OCI-LY7 (cell line): Measurements from ENCODE around the gene FYN. TPM values are rescaled to one million over a fixed set of nuclear protein-coding genes. Genes with fewer than 3 reads are reported as not detected.

Experiments used
- BruUV-seq: library from RNA; stranded (reverse); fragments of 400-500 nt; replicated peaks from 2 replicates; lab custom pipeline; 2021; lab: Mats Ljungman, UMichigan
- CTCF ChIA-PET: fragments of 300-600 bp; sonication (Branson Sonifier 250); formaldehyde crosslinking; loops from one replicate; lab custom pipeline; 2022; ENCODE audit warnings: antibody characterized with exemption; ENCODE audit not compliant: unreplicated experiment; lab: Charles Lee
- POLR2A ChIA-PET: fragments of 300-600 bp; sonication (Branson Sonifier 250); formaldehyde crosslinking; loops from one replicate; lab custom pipeline; 2022; ENCODE audit warnings: antibody characterized with exemption; lab: Charles Lee
- DNase-seq: peaks from one replicate; pipeline ENCODE4 v3.0.0-alpha.2; 2015; ENCODE audit warnings: low spot score
- H2AFZ ChIP-seq: fragments of 200-600 bp; sonication (generic), shearing (Covaris generic); 2 replicates; pipeline ENCODE4 v1.6.1; 2014; ENCODE audit warnings: mild to moderate bottlenecking, antibody characterized with exemption, low read length, moderate library complexity
- H3K27ac ChIP-seq: fragments of 200-600 bp; sonication (generic); 2 replicates; pipeline ENCODE4 v1.5.1; 2014; ENCODE audit warnings: mixed run types, low read depth, mild to moderate bottlenecking, moderate library complexity, low read length, inconsistent platforms; ENCODE audit not compliant: poor library complexity, severe bottlenecking
- H3K36me3 ChIP-seq: fragments of 200-600 bp; sonication (generic); 2 replicates; pipeline ENCODE4 v1.6.1; 2014; ENCODE audit warnings: mild to moderate bottlenecking, antibody characterized with exemption, low read length, moderate library complexity, mixed read lengths; ENCODE audit not compliant: insufficient read depth
- H3K4me1 ChIP-seq: fragments of 200-600 bp; sonication (generic); 2 replicates; pipeline ENCODE4 v1.5.1; 2014; ENCODE audit warnings: mild to moderate bottlenecking, low read length; ENCODE audit not compliant: insufficient read depth, poor library complexity, severe bottlenecking
- H3K4me2 ChIP-seq: fragments of 200-600 bp; sonication (generic); 2 replicates; pipeline ENCODE4 v1.6.1; 2014; ENCODE audit warnings: mild to moderate bottlenecking, low read length
- H3K4me3 ChIP-seq: fragments of 200-600 bp; sonication (generic); 2 replicates; pipeline ENCODE4 v1.5.1; 2014; ENCODE audit warnings: mild to moderate bottlenecking, low read depth, low read length; ENCODE audit not compliant: poor library complexity, severe bottlenecking
- H3K79me2 ChIP-seq: fragments of 200-600 bp; sonication (generic); 2 replicates; pipeline ENCODE4 v1.6.1; 2016; ENCODE audit warnings: low read depth, mild to moderate bottlenecking, low read length, moderate library complexity, mixed read lengths; ENCODE audit not compliant: insufficient read depth
- H3K9me2 ChIP-seq: fragments of 200-600 bp; sonication (generic); 2 replicates; pipeline ENCODE4 v1.6.1; 2016; ENCODE audit warnings: mild to moderate bottlenecking, low read length, mixed read lengths; ENCODE audit not compliant: insufficient read depth
- H3K9me3 ChIP-seq: fragments of 200-600 bp; sonication (generic); 2 replicates; pipeline ENCODE4 v1.6.1; 2014; ENCODE audit warnings: mild to moderate bottlenecking, mixed run types, low read length, mixed read lengths
- H4K20me1 ChIP-seq: fragments of 200-600 bp; sonication (generic); 2 replicates; pipeline ENCODE4 v1.6.1; 2014; ENCODE audit warnings: mild to moderate bottlenecking, antibody characterized with exemption, low read length, moderate library complexity, mixed read lengths; ENCODE audit not compliant: insufficient read depth
- CTCF ChIP-seq: fragments of 200-600 bp; sonication (generic); conservative IDR thresholded peaks from 2 replicates; pipeline ENCODE4 v1.5.1; 2014; ENCODE audit warnings: mild to moderate bottlenecking, antibody characterized with exemption, low read length, moderate library complexity, mixed read lengths
- EZH2phosphoT487 ChIP-seq: fragments of 200-600 bp; sonication (generic); IDR thresholded peaks from 2 replicates; pipeline ENCODE4 v1.6.1; 2018; ENCODE audit warnings: low read depth, borderline replicate concordance, mild to moderate bottlenecking, mixed run types, antibody characterized with exemption, low read length, moderate library complexity, mixed read lengths
- intact Hi-C: fragments of 100-400 bp; cut with micrococcal nuclease; formaldehyde crosslinking; loops from one replicate; pipeline ENCODE4 v1.10.0; 2022; ENCODE audit not compliant: unreplicated experiment
- total RNA-seq, 2 experiments: library from RNA; depleted of rRNA in 1 of 2; stranded (reverse); fragments of >200 nt in 1 of 2; shearing (Covaris generic) in 1 of 2; gene quantifications; 2 replicates each; pipeline ENCODE4 v1.2.3, GENCODE V29; 2014 to 2022

The FYN gene
- total RNA-seq, 2 experiments from 2014 or later: 57.3 to 92.9 TPM

GRCh38 chr6:111819458-111819857, 53.8 kb downstream of the FYN start:
- Histone ChIP-seq H3K79me2 (no peaks in the 10 kb centered on the region), H3K4me1 (peaks cover 6% of the 10 kb centered on the region), H3K36me3 (no peaks in the 10 kb centered on the region), H3K4me3 (no peak overlapping the region), H3K4me2 (no peak overlapping the region), H3K9me2 (no peaks in the 10 kb centered on the region), H4K20me1 (peaks cover 4% of the 10 kb centered on the region; the same call in 1 of the 2 replicates), H2AFZ (no peak overlapping the region), H3K27ac (no peak overlapping the region), H3K9me3 (peaks cover 7% of the 10 kb centered on the region; the same call in 1 of the 2 replicates)
- POLR2A ChIA-PET: interaction anchor here (1.5 to 1.8 kb wide), 2 partner anchors 13 to 34 kb away, joined by 4 read pairs; no protein-coding TSS in a partner anchor
- intact Hi-C loops: no loop called here
- CTCF ChIA-PET: no interaction called here
- BruUV-seq: no TSS peak
- TF ChIP-seq CTCF (no peak), EZH2phosphoT487 (no peak)
- no peak for DNase-seq

GRCh38 chr6:111818539-111819226, 54.6 kb downstream of the FYN start:
- DNase-seq: no peak
- peaks cover 2% of the 10 kb centered on the region for H3K4me1 ChIP-seq
- no TSS peak for BruUV-seq

GRCh38 chr6:111817451-111818120, 55.7 kb downstream of the FYN start:
- POLR2A ChIA-PET: interaction anchor here (0.7 to 1.8 kb wide), 6 partner anchors 11 to 110 kb away, joined by 3 to 5 read pairs (median 4); no protein-coding TSS in a partner anchor
- H3K9me3 ChIP-seq: peaks cover 7% of the 10 kb centered on the region; the same call in 1 of the 2 replicates
- H2AFZ ChIP-seq: no peak overlapping the region
- TF ChIP-seq CTCF: no peak
- no peak for TF ChIP-seq EZH2phosphoT487
- BruUV-seq: no TSS peak
- CTCF ChIA-PET: no interaction called here
- H3K36me3 ChIP-seq: 0 out of 2 replicates have a peak, but pooled peaks cover 3% of the 10 kb centered on the region
- no peaks in the 10 kb centered on the region for H4K20me1 ChIP-seq
- intact Hi-C loops: no loop called here
- H3K79me2 ChIP-seq: no peaks in the 10 kb centered on the region
- H3K9me2 ChIP-seq: no peaks in the 10 kb centered on the region
- no peaks in the 10 kb centered on the region for H3K4me1 ChIP-seq
- H3K27ac ChIP-seq: no peak overlapping the region
- H3K4me3 ChIP-seq: no peak overlapping the region
- no peak for DNase-seq
- no peak overlapping the region for H3K4me2 ChIP-seq

More at GRCh38 chr6:111818539-111819226, 54.6 kb downstream of the FYN start:
- POLR2A ChIA-PET: interaction anchor here (0.8 to 1.8 kb wide), 4 partner anchors 10 to 172 kb away, joined by 3 to 5 read pairs (median 4); no protein-coding TSS in a partner anchor
- Histone ChIP-seq H3K79me2 (no peaks in the 10 kb centered on the region), H3K36me3 (0 out of 2 replicates have a peak, but pooled peaks cover 3% of the 10 kb centered on the region), H3K4me2 (no peak overlapping the region), H3K9me2 (no peaks in the 10 kb centered on the region), H3K9me3 (peaks cover 7% of the 10 kb centered on the region; the same call in 1 of the 2 replicates), H3K27ac (no peak overlapping the region), H4K20me1 (peaks cover under 1% of the 10 kb centered on the region; the same call in 1 of the 2 replicates), H2AFZ (no peak overlapping the region), H3K4me3 (no peak overlapping the region)
- no peak for TF ChIP-seq EZH2phosphoT487
- CTCF ChIA-PET: no interaction called here
- intact Hi-C loops: no loop called here
